Osteocyte (in vitro differentiated cells): ENCODE results near the gene KRT83. TPM values are rescaled to one million over a fixed set of nuclear protein-coding genes. Genes with fewer than 3 reads are reported as not detected.
"Not testable (repeated sequence)": the region's sequence is repeated elsewhere in the genome, so short reads cannot be mapped to it uniquely, and the experiment has no call there.

Experiments used
- DNase-seq: peaks from one replicate; pipeline ENCODE4 v3.0.0; 2021; ENCODE audit warnings: mixed read lengths; ENCODE audit not compliant: unreplicated experiment; ENCODE audit errors: extremely low spot score
- H3K27ac Mint-ChIP-seq: one replicate; pipeline ENCODE4 v1.8.0; 2021; ENCODE audit warnings: mild to moderate bottlenecking, mixed read lengths; ENCODE audit not compliant: unreplicated experiment
- H3K27me3 Mint-ChIP-seq: one replicate; pipeline ENCODE4 v1.8.0; 2021; ENCODE audit warnings: mixed read lengths; ENCODE audit not compliant: unreplicated experiment
- H3K36me3 Mint-ChIP-seq: one replicate; pipeline ENCODE4 v1.8.0; 2021; ENCODE audit warnings: mixed read lengths; ENCODE audit not compliant: unreplicated experiment
- H3K4me1 Mint-ChIP-seq: one replicate; pipeline ENCODE4 v1.8.0; 2021; ENCODE audit warnings: mixed read lengths; ENCODE audit not compliant: unreplicated experiment
- H3K4me3 Mint-ChIP-seq: one replicate; pipeline ENCODE4 v1.8.0; 2021; ENCODE audit warnings: mild to moderate bottlenecking, moderate library complexity, mixed read lengths; ENCODE audit not compliant: unreplicated experiment
- H3K9me3 Mint-ChIP-seq: one replicate; pipeline ENCODE4 v1.8.0; 2021; ENCODE audit warnings: mixed read lengths; ENCODE audit not compliant: unreplicated experiment
- total RNA-seq: library from RNA; stranded (reverse); gene quantifications from 2 replicates; pipeline ENCODE4 v1.2.1, GENCODE V29; 2021
- TF ChIP-seq, protein P1 (sequence below): fragments of 200-600 bp; sonication (generic); IDR thresholded peaks from 2 replicates; pipeline ENCODE4 v1.5.0; 2021; ENCODE audit warnings: antibody characterized with exemption, mild to moderate bottlenecking, moderate library complexity

KRT83 gene
- total RNA-seq, 1 donor from 2014 or later = not detected

DNA sequence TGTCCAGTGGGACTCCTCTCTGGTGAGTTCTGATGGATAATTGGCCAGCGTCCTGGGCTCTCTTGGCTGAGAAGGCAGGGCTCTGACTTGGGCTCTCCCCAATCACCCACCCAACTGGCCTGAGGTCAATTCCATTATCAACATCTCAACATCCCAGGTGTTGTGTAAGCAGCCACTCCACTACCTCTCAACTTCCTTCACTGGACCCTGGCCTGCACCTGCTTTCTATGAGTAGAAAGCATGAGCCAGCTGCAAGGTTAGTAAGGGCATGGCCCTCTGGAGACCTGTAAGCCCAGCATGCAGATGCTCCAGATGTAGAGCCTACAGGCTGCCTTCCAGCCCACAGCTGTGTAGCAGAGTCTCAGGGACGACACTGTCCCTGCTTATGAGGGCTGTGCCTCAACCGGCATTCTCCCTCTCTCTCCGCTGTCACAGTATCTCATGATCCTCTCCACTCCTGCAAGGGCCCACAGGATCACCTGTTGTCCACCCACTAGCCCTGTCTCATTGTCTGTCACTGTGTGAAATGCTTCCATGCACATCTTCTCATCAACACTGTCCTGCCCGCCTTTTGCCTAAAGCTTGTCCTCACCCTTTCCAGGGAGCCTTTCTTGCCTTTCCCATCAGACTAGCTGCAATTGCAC, 24.5 kb downstream of the KRT83 start:
- Mint-ChIP-seq H3K9me3 (no peaks in the 10 kb centered on the region), H3K27ac (no peak overlapping the region), H3K27me3 (peaks cover 67% of the 10 kb centered on the region), H3K36me3 (no peaks in the 10 kb centered on the region), H3K4me3 (no peak overlapping the region), H3K4me1 (no peaks in the 10 kb centered on the region)
- TF ChIP-seq, protein P1, sequence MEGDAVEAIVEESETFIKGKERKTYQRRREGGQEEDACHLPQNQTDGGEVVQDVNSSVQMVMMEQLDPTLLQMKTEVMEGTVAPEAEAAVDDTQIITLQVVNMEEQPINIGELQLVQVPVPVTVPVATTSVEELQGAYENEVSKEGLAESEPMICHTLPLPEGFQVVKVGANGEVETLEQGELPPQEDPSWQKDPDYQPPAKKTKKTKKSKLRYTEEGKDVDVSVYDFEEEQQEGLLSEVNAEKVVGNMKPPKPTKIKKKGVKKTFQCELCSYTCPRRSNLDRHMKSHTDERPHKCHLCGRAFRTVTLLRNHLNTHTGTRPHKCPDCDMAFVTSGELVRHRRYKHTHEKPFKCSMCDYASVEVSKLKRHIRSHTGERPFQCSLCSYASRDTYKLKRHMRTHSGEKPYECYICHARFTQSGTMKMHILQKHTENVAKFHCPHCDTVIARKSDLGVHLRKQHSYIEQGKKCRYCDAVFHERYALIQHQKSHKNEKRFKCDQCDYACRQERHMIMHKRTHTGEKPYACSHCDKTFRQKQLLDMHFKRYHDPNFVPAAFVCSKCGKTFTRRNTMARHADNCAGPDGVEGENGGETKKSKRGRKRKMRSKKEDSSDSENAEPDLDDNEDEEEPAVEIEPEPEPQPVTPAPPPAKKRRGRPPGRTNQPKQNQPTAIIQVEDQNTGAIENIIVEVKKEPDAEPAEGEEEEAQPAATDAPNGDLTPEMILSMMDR = no peak
- DNase-seq = peak; percentile 60

DNA sequence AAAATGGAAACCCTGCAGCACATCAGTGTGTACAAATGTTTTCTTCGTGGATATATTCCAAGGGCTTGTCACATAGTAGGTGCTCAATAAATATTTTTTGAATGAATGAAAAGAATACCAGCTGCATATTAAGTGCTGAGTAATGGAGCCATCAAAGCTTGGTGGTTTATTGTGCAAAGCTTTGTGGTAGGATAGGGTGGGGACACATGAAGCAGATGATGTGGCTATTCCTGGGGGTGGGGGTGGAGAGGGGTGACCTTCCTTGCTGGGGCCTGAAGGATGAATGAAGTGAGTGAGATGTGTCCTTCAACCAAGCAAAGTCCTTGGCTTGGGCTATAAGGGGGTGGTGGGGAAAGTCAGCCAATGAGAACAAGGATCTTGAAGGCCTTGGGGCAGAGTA, 25.5 kb downstream of the KRT83 start:
- Mint-ChIP-seq H3K9me3 (no peaks in the 10 kb centered on the region), H3K4me1 (no peaks in the 10 kb centered on the region), H3K36me3 (no peaks in the 10 kb centered on the region), H3K4me3 (no peak overlapping the region), H3K27me3 (peaks cover 71% of the 10 kb centered on the region), H3K27ac (no peak overlapping the region)
- DNase-seq = peak; percentile 0
- TF ChIP-seq, protein P1 = no peak

DNA sequence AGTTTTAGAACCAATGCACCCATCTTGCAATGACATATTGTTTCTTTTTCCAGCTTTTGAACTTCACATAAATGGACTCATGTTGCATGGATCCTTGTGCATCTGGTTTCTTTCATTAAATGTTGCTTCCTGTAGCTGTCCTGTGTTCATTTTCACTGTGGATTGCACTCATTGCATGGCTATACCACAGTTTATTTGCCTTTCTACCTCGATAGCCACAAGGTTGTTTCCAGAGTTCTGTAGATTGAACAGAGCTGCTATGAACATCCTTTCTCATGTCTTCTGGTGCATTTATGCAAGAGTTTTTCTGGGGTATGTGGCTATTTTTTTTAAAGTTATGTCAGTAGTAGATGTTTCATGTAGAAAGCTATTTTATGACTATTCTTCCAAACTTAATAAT, 26.4 kb downstream of the KRT83 start:
- Mint-ChIP-seq H3K27me3 (peaks cover 66% of the 10 kb centered on the region), H3K9me3 (no peaks in the 10 kb centered on the region), H3K36me3 (no peaks in the 10 kb centered on the region), H3K4me1 (no peaks in the 10 kb centered on the region), H3K4me3 (no peak overlapping the region), H3K27ac (no peak overlapping the region)
- no peak for DNase-seq
- TF ChIP-seq, protein P1 = no peak

DNA sequence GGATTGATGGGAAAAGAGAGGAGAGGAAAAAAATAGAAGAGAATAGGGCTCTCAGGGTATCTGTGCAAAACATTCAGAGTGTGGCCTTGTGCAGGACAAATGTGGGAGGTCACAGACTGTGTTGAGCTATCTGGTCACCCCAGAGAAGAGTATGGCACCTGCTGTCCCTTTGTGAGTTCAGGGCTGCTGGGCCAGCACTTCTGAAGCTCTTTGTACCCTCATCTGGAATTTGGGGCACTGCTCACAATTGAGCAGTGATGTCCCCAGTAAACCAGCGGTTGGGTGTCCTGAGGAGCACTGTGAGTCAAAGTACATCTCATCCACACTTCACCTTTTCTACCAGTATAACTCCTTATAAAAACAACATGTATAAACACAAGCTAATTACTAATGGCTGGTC, 27.3 kb downstream of the KRT83 start:
- Mint-ChIP-seq H3K4me3 (no peak overlapping the region), H3K9me3 (no peaks in the 10 kb centered on the region), H3K27ac (no peak overlapping the region), H3K36me3 (no peaks in the 10 kb centered on the region), H3K4me1 (no peaks in the 10 kb centered on the region), H3K27me3 (peaks cover 57% of the 10 kb centered on the region)
- DNase-seq = peak; percentile 21
- TF ChIP-seq, protein P1 = no peak

DNA sequence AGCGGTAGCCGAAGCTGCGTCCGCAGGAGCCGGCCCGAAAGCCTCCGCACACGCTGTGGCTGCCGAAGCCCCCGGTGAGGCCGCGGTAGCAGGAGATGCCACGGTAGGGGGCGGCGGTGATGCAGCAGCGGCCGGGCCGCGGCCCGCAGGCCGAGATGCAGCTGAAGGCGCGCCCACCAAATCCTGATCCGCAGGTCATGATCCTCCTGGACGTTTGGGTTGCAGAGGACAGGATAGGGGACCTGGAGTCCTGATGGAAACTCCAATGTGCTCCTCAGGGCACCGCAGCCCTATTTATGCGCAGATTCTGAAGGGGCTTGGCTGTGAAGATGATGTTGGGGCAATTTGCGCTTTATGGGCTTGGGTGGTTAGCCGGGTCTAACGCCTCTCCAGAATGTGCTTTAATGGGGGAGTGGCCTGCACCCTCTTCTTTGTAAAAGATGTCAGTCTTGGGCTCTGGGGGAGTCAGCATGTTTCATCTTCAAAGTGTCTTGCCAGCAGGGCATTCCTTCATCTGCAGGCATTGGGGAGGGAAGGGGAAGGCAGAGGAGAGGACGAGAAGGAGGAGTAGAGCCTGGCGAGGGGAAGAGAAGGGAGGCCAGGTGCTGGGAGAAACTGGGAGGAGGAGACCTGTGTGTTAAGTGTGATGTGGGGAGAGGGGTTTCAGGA, 29.8 kb downstream of the KRT83 start, which contains the start of gene KRT81:
TSS of gene KRT81 (minus strand) at position 268 of the 669 bp plus-strand sequence. CDS start at position 199, 69 bp downstream.
- DNase-seq = peak; percentile 67
- no peaks in the 10 kb centered on the region for H3K36me3 Mint-ChIP-seq
- H3K4me1 Mint-ChIP-seq = peaks cover 6% of the 10 kb centered on the region
- H3K27me3 Mint-ChIP-seq = peaks cover 37% of the 10 kb centered on the region
- H3K4me3 Mint-ChIP-seq = no peak within 1 kb of the TSS
- TF ChIP-seq, protein P1 = no peak
- H3K27ac Mint-ChIP-seq = no peak within 1 kb of the TSS
- H3K9me3 Mint-ChIP-seq = no peaks in the 10 kb centered on the region

DNA sequence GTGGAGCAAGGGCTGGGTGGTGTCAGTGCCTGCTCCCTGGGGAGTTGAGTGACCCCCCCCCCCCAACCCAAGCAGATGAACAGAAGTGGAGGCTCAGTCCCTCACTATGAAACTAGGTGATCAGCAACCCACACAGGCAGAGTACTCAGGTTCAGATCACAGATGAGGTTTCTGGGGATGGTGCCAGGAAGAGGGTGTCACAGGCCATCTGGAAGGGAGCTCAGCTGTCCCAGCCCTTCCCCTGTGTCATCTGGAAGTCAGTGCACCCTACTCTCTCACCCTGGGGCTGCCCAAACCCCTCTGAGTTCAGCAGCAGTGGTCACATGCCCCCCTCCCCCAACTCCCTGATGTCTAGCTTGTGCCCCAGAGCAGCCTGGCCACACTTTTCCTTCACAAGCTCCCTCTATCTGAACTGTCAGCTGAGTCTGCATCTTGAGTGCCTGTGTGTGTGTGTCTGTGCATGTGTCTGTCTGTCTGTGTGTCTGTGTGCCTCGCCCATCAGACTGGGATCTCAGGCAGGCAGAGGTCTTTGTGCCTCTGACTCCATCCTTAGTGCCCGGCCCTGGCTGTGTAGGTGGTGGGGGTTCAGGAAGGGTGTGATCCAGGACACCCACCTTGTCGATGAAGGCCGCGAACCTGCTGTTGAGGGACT, 30.6 kb downstream of the KRT83 start:
- not testable (repeated sequence) for H3K9me3 Mint-ChIP-seq, DNase-seq, H3K27ac Mint-ChIP-seq, H3K36me3 Mint-ChIP-seq, H3K4me3 Mint-ChIP-seq, H3K4me1 Mint-ChIP-seq
- peaks cover 31% of the 10 kb centered on the region for H3K27me3 Mint-ChIP-seq
